ENCODE data around the gene RIC3.

DNA sequence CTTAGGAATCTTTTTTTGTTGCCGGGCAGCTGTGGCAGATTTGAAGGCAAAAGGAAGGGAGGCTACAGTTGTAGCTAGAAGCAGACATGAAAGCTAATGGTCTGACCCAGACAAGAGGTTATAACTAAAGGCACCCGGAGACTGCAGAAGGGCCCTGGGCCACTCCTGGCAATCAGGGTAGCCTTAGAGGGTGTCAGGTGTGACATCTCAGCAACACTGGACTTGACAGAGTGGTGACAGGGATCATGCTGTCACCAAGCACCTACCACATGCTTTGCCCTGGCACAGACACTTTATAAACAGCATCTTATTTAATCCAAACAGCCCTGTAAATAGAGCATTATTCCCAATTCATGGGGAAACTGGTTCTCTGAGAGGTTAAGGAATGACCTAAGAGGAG, 62.1 kb downstream of the RIC3 start:
- TF ChIP-seq, protein P1, sequence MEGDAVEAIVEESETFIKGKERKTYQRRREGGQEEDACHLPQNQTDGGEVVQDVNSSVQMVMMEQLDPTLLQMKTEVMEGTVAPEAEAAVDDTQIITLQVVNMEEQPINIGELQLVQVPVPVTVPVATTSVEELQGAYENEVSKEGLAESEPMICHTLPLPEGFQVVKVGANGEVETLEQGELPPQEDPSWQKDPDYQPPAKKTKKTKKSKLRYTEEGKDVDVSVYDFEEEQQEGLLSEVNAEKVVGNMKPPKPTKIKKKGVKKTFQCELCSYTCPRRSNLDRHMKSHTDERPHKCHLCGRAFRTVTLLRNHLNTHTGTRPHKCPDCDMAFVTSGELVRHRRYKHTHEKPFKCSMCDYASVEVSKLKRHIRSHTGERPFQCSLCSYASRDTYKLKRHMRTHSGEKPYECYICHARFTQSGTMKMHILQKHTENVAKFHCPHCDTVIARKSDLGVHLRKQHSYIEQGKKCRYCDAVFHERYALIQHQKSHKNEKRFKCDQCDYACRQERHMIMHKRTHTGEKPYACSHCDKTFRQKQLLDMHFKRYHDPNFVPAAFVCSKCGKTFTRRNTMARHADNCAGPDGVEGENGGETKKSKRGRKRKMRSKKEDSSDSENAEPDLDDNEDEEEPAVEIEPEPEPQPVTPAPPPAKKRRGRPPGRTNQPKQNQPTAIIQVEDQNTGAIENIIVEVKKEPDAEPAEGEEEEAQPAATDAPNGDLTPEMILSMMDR (IDR thresholded peaks at IDR 0.05; ENCODE audit: extremely low read depth in 1 of 2, insufficient read depth in 1 of 2, low read depth in 1 of 2, low read length in 2 of 2), result no peak
- TF ChIP-seq POLR2AphosphoS5 (IDR thresholded peaks at IDR 0.05; ENCODE audit: insufficient read depth, low read depth, low read length) (no peak), MYC (IDR thresholded peaks at IDR 0.05; ENCODE audit: low read depth, low read length) (no peak), POLR2A (IDR thresholded peaks at IDR 0.05; ENCODE audit: low read depth, low read length) (no peak)
- TF ChIP-seq, protein P2, sequence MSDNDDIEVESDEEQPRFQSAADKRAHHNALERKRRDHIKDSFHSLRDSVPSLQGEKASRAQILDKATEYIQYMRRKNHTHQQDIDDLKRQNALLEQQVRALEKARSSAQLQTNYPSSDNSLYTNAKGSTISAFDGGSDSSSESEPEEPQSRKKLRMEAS (IDR thresholded peaks at IDR 0.05; ENCODE audit: insufficient read depth, insufficient read length), result no peak
